ENCODE data around the gene CLEC4F. TPM values are rescaled to one million over a fixed set of nuclear protein-coding genes. Genes with fewer than 3 reads are reported as not detected.

Gene CLEC4F
- total RNA-seq, 2 donors from 2014 or later, result 8.9 to 23.5 TPM

DNA sequence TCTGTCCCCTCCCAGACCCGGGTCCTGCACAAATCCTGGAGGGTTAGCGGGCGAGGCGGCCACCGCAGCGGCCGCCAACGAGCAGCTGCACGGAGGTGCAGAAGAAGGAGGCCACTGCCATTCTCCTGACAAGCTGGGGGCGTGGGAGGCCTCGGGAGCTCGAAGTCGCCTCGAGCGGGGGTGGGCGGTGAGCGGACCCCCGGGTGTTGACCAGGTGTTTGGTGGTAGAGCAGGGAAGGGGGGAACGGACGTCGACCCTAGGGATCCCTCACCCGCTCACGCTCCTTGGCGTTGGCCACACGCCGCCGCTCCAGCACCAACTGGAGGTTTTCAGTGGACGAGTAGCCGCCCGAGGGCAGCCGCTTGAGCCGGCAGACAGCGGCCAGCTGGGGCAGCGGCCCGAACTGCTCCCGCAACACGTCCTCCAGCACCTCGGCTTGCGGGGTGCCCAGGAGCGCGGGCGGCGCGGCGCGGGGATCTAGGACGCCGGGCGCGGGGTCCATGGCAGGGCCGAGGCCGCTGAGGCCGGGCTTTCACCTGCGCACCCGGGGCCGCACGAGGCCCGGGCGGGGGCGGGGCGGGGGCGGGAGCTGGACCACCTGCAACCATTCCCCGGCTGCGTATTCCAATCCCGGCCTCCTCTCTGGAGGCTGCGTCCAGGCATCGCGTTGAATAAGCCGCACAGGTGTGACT is 30.1 kb downstream of the CLEC4F start, which contains the start of gene FIGLA:
Gene FIGLA (minus strand): TSS at position 508 of the 693 bp plus-strand sequence. CDS start 5 bp downstream, at position 503.
- DNase-seq (ENCODE audit: low spot score) (no peak), ATAC-seq (peak; percentile 10 to 61)
- peaks cover 15 to 34% of the 10 kb centered on the region in 2 donors for H3K27me3 Mint-ChIP-seq
- H3K36me3 Mint-ChIP-seq, result peaks cover 11% of the 10 kb centered on the region
- peak within 1 kb of the TSS; percentile 82 to 86 for H3K27ac Mint-ChIP-seq
- peak within 1 kb of the TSS; percentile 77 for H3K4me3 Mint-ChIP-seq
- H3K9me3 Mint-ChIP-seq, result no peaks in the 10 kb centered on the region
- peaks cover 43 to 49% of the 10 kb centered on the region in 2 donors for H3K4me1 Mint-ChIP-seq (ENCODE audit: low read depth in 2 of 2)

DNA sequence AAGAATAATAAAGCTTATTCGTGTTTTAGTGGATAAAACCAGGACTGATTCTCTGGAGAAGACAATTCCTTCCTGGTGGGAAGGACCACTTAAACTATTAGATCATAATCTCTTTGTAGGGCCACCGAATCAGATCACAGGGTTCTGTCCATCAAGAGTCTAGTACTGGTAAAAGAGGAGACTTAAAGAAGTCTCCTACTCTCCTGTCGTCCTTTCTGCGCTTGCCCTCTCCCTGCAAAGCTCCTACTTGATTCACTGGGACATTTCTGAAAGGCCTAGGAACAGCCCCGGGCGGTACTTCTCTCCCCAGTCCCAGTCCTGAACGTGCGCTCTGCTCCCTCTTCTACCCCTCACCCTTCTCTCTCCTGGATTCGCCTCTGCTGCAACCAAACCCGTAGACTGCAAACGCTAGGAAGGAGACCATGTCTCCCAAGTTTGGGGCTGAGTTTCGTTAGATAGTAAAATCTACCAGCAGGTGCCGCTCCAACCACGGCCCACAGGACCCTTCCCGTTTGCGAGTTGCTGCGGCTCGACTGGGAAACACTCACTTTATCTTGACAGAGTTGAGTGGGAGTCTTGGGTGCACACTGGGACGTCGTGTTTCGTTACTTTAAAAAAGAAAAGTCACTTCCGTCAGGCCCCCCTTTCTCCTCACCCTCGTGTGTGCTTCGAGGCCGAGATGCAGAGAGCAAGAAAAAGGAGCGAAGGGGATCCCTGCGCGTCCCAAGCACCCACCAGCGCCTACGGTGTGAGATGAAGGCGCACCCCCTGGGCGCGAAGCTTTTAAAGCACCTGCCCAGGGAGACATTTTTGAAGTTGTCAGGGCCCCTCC is 30.9 kb downstream of the CLEC4F start:
- peak overlapping the region; percentile 82 to 86 for H3K27ac Mint-ChIP-seq
- H3K27me3 Mint-ChIP-seq, result peaks cover 15 to 34% of the 10 kb centered on the region in 2 donors

DNA sequence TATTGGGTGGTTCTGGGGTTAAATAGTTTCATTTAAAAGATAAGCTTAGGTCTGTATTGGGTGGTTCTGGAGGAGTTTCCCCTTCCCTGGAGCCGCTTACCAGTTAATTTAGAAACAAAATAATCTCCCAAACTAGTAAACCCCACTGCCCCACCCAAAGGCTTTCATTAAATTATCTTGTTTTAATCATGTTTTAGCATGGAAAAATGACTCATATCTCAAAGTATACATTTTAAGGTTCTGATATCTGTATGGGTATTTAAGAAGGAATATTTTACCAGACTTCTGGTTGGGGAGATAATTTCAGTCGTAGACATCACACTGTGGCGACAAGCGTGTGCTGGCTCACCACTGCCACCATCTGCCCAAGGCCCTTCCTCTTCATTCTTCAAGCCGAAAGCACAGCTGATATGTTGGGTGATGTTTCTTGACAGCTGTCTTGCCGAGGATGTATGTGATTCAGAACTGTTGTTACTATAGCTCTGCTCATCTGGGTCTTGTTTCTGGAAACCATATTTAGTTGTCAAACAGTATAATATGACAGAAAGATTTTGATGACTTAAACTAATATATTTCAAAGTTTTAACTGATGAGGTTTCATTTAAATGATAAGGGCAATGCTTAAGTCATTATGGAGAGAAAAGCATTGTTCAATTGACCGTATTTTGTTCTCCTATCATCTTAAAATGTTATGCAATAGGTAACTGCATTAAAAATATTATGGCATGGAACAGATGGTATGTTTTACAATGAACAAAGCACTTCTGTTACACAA is 35.1 kb downstream of the CLEC4F start:
- Mint-ChIP-seq H3K9me3 (no peaks in the 10 kb centered on the region), H3K4me1 (ENCODE audit: low read depth in 2 of 2) (peaks cover 16 to 20% of the 10 kb centered on the region in 2 donors), H3K27me3 (peaks cover 21 to 35% of the 10 kb centered on the region in 2 donors), H3K27ac (no peak overlapping the region), H3K4me3 (no peak overlapping the region), H3K36me3 (no peaks in the 10 kb centered on the region)
- no peak for DNase-seq (ENCODE audit: low spot score)
- peak; percentile 64 to 77 for ATAC-seq

More for the DNA sequence above, 30.9 kb downstream of the CLEC4F start:
- DNase-seq (ENCODE audit: low spot score) (peak; percentile 82), ATAC-seq (peak; percentile 87 to 92)
- Mint-ChIP-seq H3K9me3 (no peaks in the 10 kb centered on the region), H3K36me3 (peaks cover 11% of the 10 kb centered on the region), H3K4me3 (peak overlapping the region; percentile 77), H3K4me1 (ENCODE audit: low read depth in 2 of 2) (peaks cover 40 to 46% of the 10 kb centered on the region in 2 donors)

DNA sequence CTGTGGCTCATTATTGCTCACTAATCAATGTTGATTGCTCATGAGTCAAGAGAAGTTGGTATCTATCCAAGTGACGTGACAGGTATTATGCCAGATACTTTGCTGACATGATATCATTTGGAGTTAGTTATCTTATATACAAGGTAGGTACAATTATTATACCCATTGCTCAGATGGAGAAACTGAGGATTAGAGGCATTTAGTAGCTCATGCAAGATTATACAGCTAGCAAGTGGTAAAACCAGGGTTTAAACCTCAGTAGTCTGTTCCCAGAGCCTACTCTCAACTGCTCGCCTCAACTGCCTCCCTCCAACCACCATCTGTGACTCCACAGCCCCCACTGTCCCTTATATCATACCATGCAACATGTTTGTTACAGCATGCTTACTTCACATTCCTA is 36.1 kb downstream of the CLEC4F start:
- H3K4me1 Mint-ChIP-seq (ENCODE audit: low read depth in 2 of 2), result peaks cover 11 to 14% of the 10 kb centered on the region in 2 donors
- H3K27me3 Mint-ChIP-seq, result peaks cover 21 to 35% of the 10 kb centered on the region in 2 donors
- no peaks in the 10 kb centered on the region for H3K36me3 Mint-ChIP-seq
- no peak for ATAC-seq
- no peak overlapping the region for H3K27ac Mint-ChIP-seq
- H3K4me3 Mint-ChIP-seq, result no peak overlapping the region
- H3K9me3 Mint-ChIP-seq, result no peaks in the 10 kb centered on the region
- no peak for DNase-seq (ENCODE audit: low spot score)

DNA sequence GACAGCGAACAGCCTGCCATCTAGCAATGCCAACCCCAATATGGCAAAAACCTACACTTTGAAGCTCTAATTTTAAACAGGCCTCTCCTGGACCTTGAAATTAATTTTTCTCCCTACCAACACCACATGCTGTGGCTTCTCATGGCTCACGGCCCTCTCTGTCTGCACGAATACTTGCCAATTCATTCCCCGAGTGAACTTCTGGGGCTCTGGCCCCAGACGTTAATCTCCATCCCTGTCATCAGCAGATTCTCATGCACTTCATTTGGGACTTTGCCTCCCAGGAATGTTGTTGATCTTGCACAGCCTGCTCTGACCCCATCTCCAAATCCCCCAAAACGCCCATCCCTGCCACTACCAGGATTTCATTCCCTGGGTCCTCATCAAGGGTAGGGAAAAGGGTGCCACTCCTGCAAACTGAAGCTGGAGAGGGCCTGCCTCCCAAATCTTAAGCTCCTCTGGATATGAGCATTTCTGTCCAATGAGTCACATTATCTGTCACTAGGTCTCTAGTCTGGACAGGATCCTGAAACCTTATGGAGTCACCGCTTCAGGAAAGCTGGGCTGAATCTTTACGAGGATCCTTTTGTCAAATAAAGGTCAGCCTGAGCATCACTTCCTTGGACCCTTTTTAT is 40.4 kb downstream of the CLEC4F start:
- Mint-ChIP-seq H3K27me3 (peaks cover 24 to 41% of the 10 kb centered on the region in 2 donors), H3K4me3 (no peak overlapping the region), H3K27ac (no peak overlapping the region), H3K9me3 (no peaks in the 10 kb centered on the region), H3K36me3 (no peaks in the 10 kb centered on the region), H3K4me1 (ENCODE audit: low read depth in 2 of 2) (no peaks in the 10 kb centered on the region)
- DNase-seq (ENCODE audit: low spot score) (no peak), ATAC-seq (no peak)

DNA sequence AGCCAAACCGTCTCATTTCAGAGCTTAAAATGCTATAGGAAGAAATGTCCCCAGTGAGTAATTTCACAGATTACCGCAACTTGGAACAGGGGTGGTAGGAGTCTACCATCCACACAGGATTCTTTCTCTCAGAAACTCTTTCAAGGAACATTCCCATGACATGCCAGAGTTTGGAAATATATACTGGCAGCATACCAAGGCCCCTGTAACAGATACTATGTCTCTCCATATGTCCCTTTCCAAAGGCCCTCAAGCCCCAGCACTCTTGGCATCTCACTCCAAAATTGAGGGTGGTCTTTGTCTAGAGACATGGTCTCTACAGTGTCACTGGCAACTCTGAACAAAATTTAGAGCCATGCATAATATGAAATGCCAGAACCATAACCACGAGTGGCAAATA is 40.9 kb downstream of the CLEC4F start:
- H3K36me3 Mint-ChIP-seq, result no peaks in the 10 kb centered on the region
- no peaks in the 10 kb centered on the region for H3K4me1 Mint-ChIP-seq (ENCODE audit: low read depth in 2 of 2)
- H3K4me3 Mint-ChIP-seq, result no peak overlapping the region
- no peak overlapping the region for H3K27ac Mint-ChIP-seq
- no peaks in the 10 kb centered on the region for H3K9me3 Mint-ChIP-seq
- H3K27me3 Mint-ChIP-seq, result peaks cover 28 to 47% of the 10 kb centered on the region in 2 donors
- ATAC-seq (no peak), DNase-seq (ENCODE audit: low spot score) (no peak)

DNA sequence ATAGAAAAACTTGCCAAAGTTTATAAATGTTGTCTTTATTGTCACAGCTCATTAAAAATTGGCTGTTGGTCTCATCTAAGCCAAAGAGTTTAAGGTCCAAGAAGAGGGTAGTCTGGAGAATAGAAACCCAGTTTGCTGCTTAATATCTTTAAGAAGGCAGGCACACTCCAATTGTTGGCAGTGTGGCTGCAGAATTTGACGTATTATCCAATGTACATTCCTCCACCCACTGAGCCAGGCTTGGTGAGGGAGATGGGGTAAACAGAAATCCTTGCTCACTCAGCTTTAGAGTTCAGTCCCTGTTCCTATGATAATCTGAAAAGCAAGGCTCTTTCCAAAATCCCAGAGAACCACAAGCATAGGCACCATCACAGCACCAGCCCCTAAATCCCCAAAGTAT is 41.7 kb downstream of the CLEC4F start:
- no peak overlapping the region for H3K27ac Mint-ChIP-seq
- H3K9me3 Mint-ChIP-seq, result peaks cover 1% of the 10 kb centered on the region
- no peak overlapping the region for H3K4me3 Mint-ChIP-seq
- peaks cover 35 to 55% of the 10 kb centered on the region in 2 donors for H3K27me3 Mint-ChIP-seq
- DNase-seq (ENCODE audit: low spot score) (no peak), ATAC-seq (no peak)
- peaks cover 0 to 2% of the 10 kb centered on the region in 2 donors for H3K4me1 Mint-ChIP-seq (ENCODE audit: low read depth in 2 of 2)
- peaks cover 4% of the 10 kb centered on the region for H3K36me3 Mint-ChIP-seq

DNA sequence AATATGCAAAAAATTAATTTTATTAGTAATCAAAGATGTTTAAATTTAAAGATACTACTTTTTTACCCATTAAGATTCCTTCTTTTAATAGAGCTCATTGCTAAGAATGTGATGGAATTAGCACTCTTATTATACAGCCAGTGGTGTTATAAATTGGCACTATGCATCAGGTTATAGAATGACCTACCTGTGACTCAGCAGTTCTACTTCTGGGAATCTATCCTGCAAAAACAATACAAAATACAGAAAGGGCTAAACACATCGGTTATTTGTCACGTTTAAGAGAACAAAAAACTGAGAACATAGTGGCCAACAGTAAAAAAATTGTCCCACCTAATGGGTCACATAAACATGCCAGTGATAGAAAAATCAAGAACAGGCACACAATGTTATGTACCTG is 42.9 kb downstream of the CLEC4F start:
- H3K36me3 Mint-ChIP-seq, result peaks cover 7% of the 10 kb centered on the region
- peaks cover 43 to 66% of the 10 kb centered on the region in 2 donors for H3K27me3 Mint-ChIP-seq
- peaks cover 0 to 3% of the 10 kb centered on the region in 2 donors for H3K4me1 Mint-ChIP-seq (ENCODE audit: low read depth in 2 of 2)

DNA sequence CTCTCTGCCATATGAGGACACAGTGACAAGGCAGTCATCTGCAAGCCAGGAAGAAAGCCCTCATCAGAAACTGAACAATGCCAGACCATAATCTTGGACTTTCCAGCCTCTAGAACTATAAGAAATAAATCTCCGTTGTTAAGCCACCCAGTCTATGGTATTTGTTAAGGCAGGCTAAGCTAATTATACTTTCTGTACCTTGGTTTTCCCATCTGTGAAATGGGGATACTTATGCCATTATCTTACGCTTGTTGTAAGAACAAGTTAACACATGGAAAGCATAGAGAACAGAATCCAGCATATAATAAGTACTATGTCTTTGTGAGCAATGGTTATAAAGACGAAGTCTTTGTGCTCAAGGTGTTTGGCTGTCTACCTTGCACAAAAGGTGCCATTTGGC is 44.1 kb downstream of the CLEC4F start:
- ATAC-seq (no peak), DNase-seq (ENCODE audit: low spot score) (no peak)
- H3K4me3 Mint-ChIP-seq, result no peak overlapping the region
- peaks cover 4 to 6% of the 10 kb centered on the region in 2 donors for H3K4me1 Mint-ChIP-seq (ENCODE audit: low read depth in 2 of 2)
- peaks cover 3% of the 10 kb centered on the region for H3K9me3 Mint-ChIP-seq
- peaks cover 43 to 69% of the 10 kb centered on the region in 2 donors for H3K27me3 Mint-ChIP-seq
- no peak overlapping the region for H3K27ac Mint-ChIP-seq
- H3K36me3 Mint-ChIP-seq, result peaks cover 7% of the 10 kb centered on the region

More for the DNA sequence above, 42.9 kb downstream of the CLEC4F start:
- peaks cover 3% of the 10 kb centered on the region for H3K9me3 Mint-ChIP-seq
- no peak overlapping the region for H3K27ac Mint-ChIP-seq
- no peak overlapping the region for H3K4me3 Mint-ChIP-seq
- ATAC-seq, result no peak
- no peak for DNase-seq (ENCODE audit: low spot score)

DNA sequence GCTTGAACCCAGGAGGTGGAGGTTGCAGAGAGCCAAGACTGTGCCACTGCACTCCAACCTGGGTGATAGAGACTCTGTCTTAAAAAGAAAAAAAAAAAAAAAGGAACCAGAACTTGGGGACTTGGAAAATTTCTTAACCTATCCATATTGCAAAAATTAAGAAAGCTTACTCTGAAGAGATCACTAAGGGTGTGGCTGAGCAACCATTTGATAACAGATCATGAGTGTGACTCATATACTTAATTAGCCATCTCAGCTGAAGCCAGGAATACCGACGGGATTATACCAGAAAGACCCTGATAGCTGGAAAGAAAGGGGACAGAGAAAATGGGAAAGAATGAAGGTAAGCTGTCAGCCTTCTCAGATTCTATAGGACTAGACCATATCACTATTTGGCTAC is 45.3 kb downstream of the CLEC4F start:
- ATAC-seq, result no peak
- no peak for DNase-seq (ENCODE audit: low spot score)
- peaks cover 7% of the 10 kb centered on the region for H3K36me3 Mint-ChIP-seq
- peaks cover 3% of the 10 kb centered on the region for H3K9me3 Mint-ChIP-seq
- H3K4me3 Mint-ChIP-seq, result no peak overlapping the region
- H3K27ac Mint-ChIP-seq, result no peak overlapping the region
- peaks cover 36 to 65% of the 10 kb centered on the region in 2 donors for H3K27me3 Mint-ChIP-seq
- H3K4me1 Mint-ChIP-seq (ENCODE audit: low read depth in 2 of 2), result peaks cover 8 to 9% of the 10 kb centered on the region in 2 donors

DNA sequence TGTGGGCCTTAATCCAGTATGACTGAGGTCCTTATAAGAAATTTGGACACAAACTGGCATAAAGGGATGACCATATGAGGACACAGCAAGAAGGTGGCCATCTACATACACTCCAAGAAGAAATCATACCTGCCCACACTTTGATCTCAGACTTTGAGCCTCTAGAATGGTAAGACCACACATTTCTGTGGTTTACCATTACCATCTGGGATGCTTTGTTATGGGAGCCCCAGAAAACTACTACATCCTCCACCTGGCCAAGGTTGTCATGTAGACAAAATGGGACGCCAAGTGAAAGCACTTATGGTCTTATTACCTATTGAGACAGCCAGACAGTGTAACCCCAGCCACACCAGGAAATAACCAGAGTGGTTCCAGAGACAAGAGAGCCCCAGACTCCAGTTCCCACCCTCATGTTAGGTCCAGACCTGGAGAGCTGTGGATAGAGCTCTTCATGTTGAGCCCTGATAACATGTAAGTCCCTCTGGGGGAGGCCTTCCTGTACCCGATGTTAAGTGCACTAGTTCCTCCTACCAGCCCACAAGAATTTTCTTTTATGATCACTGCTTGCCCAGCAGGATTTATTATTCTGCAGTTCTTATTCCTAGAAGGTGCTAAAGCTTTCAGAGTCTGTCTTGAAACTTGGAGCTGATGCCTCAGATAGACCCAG is 47.8 kb downstream of the CLEC4F start:
- DNase-seq (ENCODE audit: low spot score) (no peak), ATAC-seq (no peak)
- no peak overlapping the region for H3K4me3 Mint-ChIP-seq
- H3K27me3 Mint-ChIP-seq, result peaks cover 43 to 70% of the 10 kb centered on the region in 2 donors
- peaks cover 3% of the 10 kb centered on the region for H3K9me3 Mint-ChIP-seq
- peaks cover 21 to 22% of the 10 kb centered on the region in 2 donors for H3K4me1 Mint-ChIP-seq (ENCODE audit: low read depth in 2 of 2)
- H3K27ac Mint-ChIP-seq, result peak overlapping the region in 1 of 2 donors; percentile 11
- peaks cover 7% of the 10 kb centered on the region for H3K36me3 Mint-ChIP-seq

DNA sequence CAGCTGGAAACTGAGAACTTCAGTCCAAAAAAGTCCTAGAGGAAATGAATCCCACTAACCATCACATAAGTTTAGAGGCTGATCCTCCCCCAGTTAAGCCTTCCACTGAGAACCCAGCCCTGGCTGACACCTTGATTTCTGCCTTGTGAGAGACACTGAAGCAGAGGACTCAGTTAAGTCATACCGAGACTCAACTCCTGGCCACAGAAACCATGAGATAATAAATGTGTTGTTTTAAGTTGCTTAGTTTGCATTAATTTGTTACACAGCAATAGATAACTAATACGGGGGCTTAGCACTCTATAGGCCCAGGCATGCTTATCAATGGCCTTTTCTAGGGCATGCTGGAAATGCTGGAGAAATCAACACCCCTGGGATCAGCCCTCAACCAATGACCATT is 49.0 kb downstream of the CLEC4F start:
- no peak for DNase-seq (ENCODE audit: low spot score)
- Mint-ChIP-seq H3K27ac (peak overlapping the region in 1 of 2 donors; percentile 45), H3K4me1 (ENCODE audit: low read depth in 2 of 2) (peaks cover 27 to 28% of the 10 kb centered on the region in 2 donors), H3K27me3 (peaks cover 46 to 74% of the 10 kb centered on the region in 2 donors), H3K9me3 (peaks cover 3% of the 10 kb centered on the region), H3K36me3 (peaks cover 7% of the 10 kb centered on the region), H3K4me3 (no peak overlapping the region)
- peak in 1 of 2 donors; percentile 70 for ATAC-seq

Data from natural killer cell treated with Interleukin-12 subunit alpha and Interleukin-12 subunit beta and Interleukin-15 and Interleukin-18, amount 100 ng/mL, for 72 hours (primary cell).